Epithelial cell of proximal tubule (primary cell): ENCODE measurements around the gene ITGAL. TPM values are rescaled to one million over a fixed set of nuclear protein-coding genes. Genes with fewer than 3 reads are reported as not detected.
"Not testable (repeated sequence)": the region's sequence is repeated elsewhere in the genome, so short reads cannot be mapped to it uniquely, and the experiment has no call there.

Source experiments
- DNase-seq: peaks from one replicate; pipeline ENCODE4 v3.0.0-alpha.2; 2011; ENCODE audit warnings: low read depth
- H3K4me3 ChIP-seq: 2 replicates; pipeline ENCODE4 v1.5.1; 2011; ENCODE audit warnings: low read depth, mild to moderate bottlenecking, low read length
- CTCF ChIP-seq: conservative IDR thresholded peaks from 2 replicates; pipeline ENCODE4 v1.5.1; 2012; ENCODE audit warnings: low read depth, mild to moderate bottlenecking, low read length
- total RNA-seq: library from RNA; depleted of rRNA; stranded (reverse); fragments of >200 nt; gene quantifications from 2 replicates; pipeline ENCODE4 v1.2.3, GENCODE V29; 2015

Gene ITGAL
- total RNA-seq, 1 donor from 2014 or later = not detected

- TF ChIP-seq CTCF = no peak
- H3K4me3 ChIP-seq = peak overlapping the region; percentile 63
- DNase-seq = no peak
Measured at GRCh38 chr16:30533748-30534367, 61.3 kb downstream of the ITGAL start.

GRCh38 chr16:30534368-30535105 lies 62.0 kb downstream of the ITGAL start, which contains the start of gene ZNF747:
TSS of gene ZNF747 (minus strand) at chr16:30534858. CDS start at chr16:30534679, 179 bp downstream.
- peak within 1 kb of the TSS; percentile 63 for H3K4me3 ChIP-seq
- no peak for TF ChIP-seq CTCF
- no peak for DNase-seq

- TF ChIP-seq CTCF = no peak
- no peak for DNase-seq
- H3K4me3 ChIP-seq = peak overlapping the region; percentile 63
Measured at GRCh38 chr16:30535106-30535776, 62.7 kb downstream of the ITGAL start.

GRCh38 chr16:30535777-30536190 lies 63.2 kb downstream of the ITGAL start:
- DNase-seq = no peak
- H3K4me3 ChIP-seq = peak overlapping the region; percentile 63
- peak; percentile 72 for TF ChIP-seq CTCF

- H3K4me3 ChIP-seq = peak overlapping the region; percentile 63
- DNase-seq = not testable (repeated sequence)
Measured at GRCh38 chr16:30536391-30537024, 64.0 kb downstream of the ITGAL start.

- TF ChIP-seq CTCF = no peak
- no peak overlapping the region for H3K4me3 ChIP-seq
- DNase-seq = no peak
Measured at GRCh38 chr16:30539000-30539964, 66.7 kb downstream of the ITGAL start.

- not testable (repeated sequence) for H3K4me3 ChIP-seq, DNase-seq
Measured at GRCh38 chr16:30539986-30540526, 67.5 kb downstream of the ITGAL start.

- not testable (repeated sequence) for DNase-seq, H3K4me3 ChIP-seq
Measured at GRCh38 chr16:30540916-30541464, 68.4 kb downstream of the ITGAL start.
